NCI-H345 treated with DMSO at 0.1 percent for 48 hours (cell line): ENCODE measurements around the gene LEPROT.

ENCODE experiments used
- DNase-seq: peaks from one replicate; lab custom pipeline; 2025; ENCODE audit not compliant: unreplicated experiment; lab: John Stamatoyannopoulos, UW

LEPROT gene

GRCh38 chr1:65471861-65472332 is 51.4 kb downstream of the LEPROT start:
- no peak for DNase-seq

GRCh38 chr1:65476327-65476726 is 55.9 kb downstream of the LEPROT start:
- no peak for DNase-seq

DNA sequence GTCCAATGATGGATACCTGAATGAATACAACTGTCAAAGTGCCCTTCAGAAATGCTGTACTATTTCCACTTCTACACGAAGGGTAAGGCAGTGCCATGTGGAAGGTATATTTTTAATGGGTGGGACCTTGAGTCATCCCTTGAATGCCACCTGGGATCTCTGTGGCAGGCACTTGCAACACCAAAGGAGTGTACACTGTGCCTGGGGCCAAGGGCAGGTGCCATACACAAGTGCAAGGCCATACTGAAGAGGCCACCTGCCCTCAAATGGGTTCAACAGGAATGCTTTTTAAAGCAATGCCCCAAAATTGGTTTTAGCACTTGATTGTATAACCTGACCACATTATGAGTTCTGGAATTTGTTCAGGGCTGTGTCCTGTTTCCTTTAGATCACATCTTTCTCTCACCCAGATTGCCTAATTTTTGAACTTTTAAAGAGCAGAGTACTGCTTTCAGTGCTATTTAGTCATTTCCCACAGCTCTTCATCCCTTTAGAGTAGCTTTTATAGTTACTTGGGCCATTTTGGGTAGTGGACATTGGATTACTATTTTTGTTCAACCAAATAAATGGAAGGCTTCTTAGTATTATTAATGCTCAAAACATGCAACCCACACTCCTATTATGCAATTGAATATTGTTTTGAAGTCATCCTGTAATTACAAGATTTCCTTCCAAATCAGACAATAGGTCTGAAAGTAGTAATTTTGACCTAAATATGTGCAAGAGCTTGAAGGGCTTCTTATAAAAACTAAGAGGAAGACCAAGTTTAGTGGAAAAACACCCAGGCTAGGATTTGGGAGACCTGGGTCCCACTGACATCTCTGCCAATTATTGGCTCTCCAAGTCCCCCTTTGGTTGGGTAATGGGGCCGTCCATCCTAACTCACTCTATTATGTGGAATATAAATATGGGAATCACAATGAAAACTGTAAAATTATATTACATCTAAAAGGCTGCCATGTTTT is 57.2 kb downstream of the LEPROT start:
- DNase-seq, result no peak

GRCh38 chr1:65478379-65479026 is 58.0 kb downstream of the LEPROT start:
- DNase-seq, result no peak

GRCh38 chr1:65479554-65480204 is 59.2 kb downstream of the LEPROT start:
- DNase-seq, result no peak

GRCh38 chr1:65480684-65481405 is 60.4 kb downstream of the LEPROT start:
- DNase-seq, result no peak

- DNase-seq, result no peak
Measured at GRCh38 chr1:65483993-65484754, 63.7 kb downstream of the LEPROT start.
